ENCODE measurements around the gene UGT1A1. TPM values are rescaled to one million over a fixed set of nuclear protein-coding genes. Genes with fewer than 3 reads are reported as not detected.
A peak's percentile ranks its signal among the peaks of the same experiment; 100 is the strongest.

The UGT1A1 gene
- total RNA-seq (not detected), polyA plus RNA-seq (not detected)
- long read RNA-seq, donor 1, result 0 reads
- long read RNA-seq, donor 2, result 0 reads
- long read RNA-seq, donor 3, result 0 reads

GRCh38 chr2:233760043-233760442 is at the start of gene UGT1A1:
TSS of gene UGT1A1 (plus strand) at chr2:233760270. CDS start at chr2:233760288, 18 bp downstream.
- Histone ChIP-seq H3K4me1 (no peaks in the 10 kb centered on the region), H3K4me3 (no peak within 1 kb of the TSS), H3K9me3 (no peaks in the 10 kb centered on the region), H3K27ac (no peak within 1 kb of the TSS), H3K36me3 (no peaks in the 10 kb centered on the region), H3K27me3 (peaks cover 0 to 19% (median 3%) of the 10 kb centered on the region in 7 donors)
- WGBS, 2 donors, result 90 to 91% methylated on average over 6 of the region's 6 CpGs
- TF ChIP-seq CTCF (IDR thresholded peaks at IDR 0.05), result no peak
- no peak for DNase-seq
- ATAC-seq, result no peak
- intact Hi-C loops (cut with DNase I), result no loop called here

GRCh38 chr2:233711312-233712008 is 48.6 kb upstream of the UGT1A1 start:
- Histone ChIP-seq H3K4me1 (no peaks in the 10 kb centered on the region), H3K27me3 (peaks cover 0 to 33% (median 5%) of the 10 kb centered on the region in 7 donors), H3K36me3 (no peaks in the 10 kb centered on the region), H3K27ac (no peak overlapping the region), H3K9me3 (no peaks in the 10 kb centered on the region), H3K4me3 (no peak overlapping the region)
- intact Hi-C loops (cut with DNase I), result no loop called here
- DNase-seq, result peak; percentile 71 to 72
- WGBS, 2 donors, result 34 to 37% methylated on average over 11 of the region's 11 CpGs
- ATAC-seq, result peak; percentile 51 to 89 (median 78)
- TF ChIP-seq CTCF (IDR thresholded peaks at IDR 0.05), result peak; percentile 40 to 88 (median 77)

- intact Hi-C loops (cut with DNase I), result no loop called here
- Histone ChIP-seq H3K27ac (no peak within 1 kb of the TSS), H3K4me1 (no peaks in the 10 kb centered on the region), H3K4me3 (no peak within 1 kb of the TSS), H3K36me3 (no peaks in the 10 kb centered on the region), H3K9me3 (no peaks in the 10 kb centered on the region), H3K27me3 (peaks cover 0 to 30% (median 18%) of the 10 kb centered on the region in 7 donors)
- DNase-seq, result no peak
- no peak for TF ChIP-seq CTCF (IDR thresholded peaks at IDR 0.05)
- 80 to 81% methylated on average over 14 of the region's 14 CpGs for WGBS, 2 donors
- ATAC-seq, result no peak
Observed at GRCh38 chr2:233712611-233713261, 47.3 kb upstream of the UGT1A1 start, which contains the start of gene UGT1A5. TSS of gene UGT1A5 (plus strand) at chr2:233712907. CDS start at chr2:233712992, 85 bp downstream.

GRCh38 chr2:233713262-233713615 is 46.8 kb upstream of the UGT1A1 start:
- no peak for ATAC-seq
- 81 to 86% methylated on average over 7 of the region's 7 CpGs for WGBS, 2 donors
- Histone ChIP-seq H3K9me3 (no peaks in the 10 kb centered on the region), H3K36me3 (no peaks in the 10 kb centered on the region), H3K4me1 (no peaks in the 10 kb centered on the region), H3K27ac (no peak overlapping the region), H3K4me3 (no peak overlapping the region), H3K27me3 (peaks cover 0 to 29% (median 20%) of the 10 kb centered on the region in 7 donors)
- no peak for TF ChIP-seq CTCF (IDR thresholded peaks at IDR 0.05)
- intact Hi-C loops (cut with DNase I), result no loop called here
- DNase-seq, result no peak

Data from heart right ventricle (tissue), 16 donors.